HG03064 (cell line): Measurements from ENCODE around the gene RMI1.

Source experiments
- ATAC-seq: cut with Tn5 transposase; IDR thresholded peaks from one replicate; pipeline ENCODE4 v1.9.1; 2021; ENCODE audit warnings: low read depth; ENCODE audit not compliant: unreplicated experiment

RMI1 gene

DNA sequence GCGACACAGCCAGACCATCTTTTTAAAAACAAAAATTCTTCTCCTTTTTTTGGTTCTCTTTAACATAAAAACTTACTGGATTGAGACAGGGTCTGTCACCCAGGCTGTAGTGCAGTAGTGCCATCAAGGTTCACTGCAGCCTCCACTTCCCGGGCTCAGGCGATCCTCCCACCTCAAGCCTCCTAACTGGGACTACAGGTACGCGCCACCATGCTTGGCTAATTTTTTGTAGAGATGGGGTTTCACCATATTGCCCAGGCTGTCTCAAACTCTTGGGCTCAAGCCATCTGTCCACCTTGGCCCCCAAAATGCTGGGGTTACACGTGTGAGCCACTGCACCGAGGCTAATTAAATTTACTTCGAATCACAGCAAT, 14.4 kb upstream of the RMI1 start:
- ATAC-seq: no peak

DNA sequence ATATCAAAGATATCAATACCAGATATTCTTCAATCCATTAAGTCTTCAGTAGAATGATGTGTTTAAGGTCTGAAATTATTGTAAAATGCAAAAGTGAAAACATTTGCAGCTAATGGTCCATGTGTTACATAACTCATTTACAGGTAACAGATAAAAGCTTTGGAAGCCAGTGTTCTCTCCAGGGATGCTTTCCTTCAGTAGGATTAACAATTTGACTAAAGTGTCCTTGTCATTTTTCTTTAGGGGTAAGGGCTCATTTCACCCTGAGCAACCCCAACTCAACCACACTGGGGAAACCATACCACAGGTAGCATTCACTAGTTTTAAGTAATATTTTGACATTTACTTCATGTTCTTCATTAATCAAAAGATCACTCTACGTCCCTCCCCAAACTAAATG, 13.5 kb upstream of the RMI1 start:
- no peak for ATAC-seq

DNA sequence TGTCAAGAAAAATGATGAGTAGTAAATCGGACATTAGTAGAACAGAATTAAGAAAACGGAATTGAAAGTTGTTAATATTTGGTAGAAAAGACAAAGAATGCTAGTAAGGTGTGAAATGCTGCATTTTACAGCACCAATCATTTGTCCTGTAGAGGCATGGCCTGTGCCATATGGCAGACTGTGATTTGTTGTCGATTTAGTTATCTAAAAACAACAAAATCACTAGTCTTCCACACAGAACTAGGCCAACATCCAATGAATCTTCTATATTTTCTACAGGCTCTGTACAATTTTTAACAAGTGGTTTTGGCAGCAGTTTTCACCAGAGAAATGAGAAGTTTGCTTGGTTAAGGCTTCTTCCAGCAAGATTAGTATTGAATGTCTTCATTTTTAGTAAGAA, 11.0 kb upstream of the RMI1 start:
- no peak for ATAC-seq

DNA sequence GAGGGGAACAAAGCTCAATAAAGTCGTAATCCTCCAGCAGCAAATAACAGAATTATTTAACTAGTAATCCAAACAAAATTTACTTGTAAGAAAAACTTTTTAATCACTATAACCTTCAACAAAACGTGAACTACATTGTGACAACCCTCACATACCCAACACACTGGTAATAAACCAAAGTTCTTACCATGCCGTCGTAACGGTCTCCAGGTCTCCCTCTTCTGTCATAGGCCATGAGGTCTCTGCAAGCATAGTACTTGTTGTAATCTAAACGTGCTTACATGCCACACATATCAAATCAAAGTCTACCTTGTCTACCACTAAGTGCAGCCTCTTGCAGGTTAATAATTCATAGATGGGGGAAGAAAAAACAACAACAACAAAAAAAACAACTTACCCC, 9.1 kb upstream of the RMI1 start:
- ATAC-seq: no peak

DNA sequence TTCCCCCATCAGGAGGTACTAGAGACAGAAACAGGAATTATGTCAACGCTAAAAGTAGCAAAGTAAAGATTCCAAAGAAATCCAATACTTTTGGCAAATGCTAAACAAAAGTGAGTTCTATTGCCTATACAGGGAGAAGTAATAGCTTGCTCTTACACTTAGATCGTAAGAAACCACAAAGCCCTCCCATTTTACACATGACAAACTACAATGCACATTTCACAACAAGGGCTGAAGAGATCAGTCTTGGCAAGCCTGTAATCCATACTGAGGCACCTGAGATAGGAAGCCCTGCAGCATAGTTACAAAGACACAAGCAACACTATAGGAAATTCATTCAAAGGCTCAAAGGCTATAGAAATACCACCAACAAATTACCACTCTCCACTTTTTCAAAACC, 8.3 kb upstream of the RMI1 start:
- no peak for ATAC-seq

DNA sequence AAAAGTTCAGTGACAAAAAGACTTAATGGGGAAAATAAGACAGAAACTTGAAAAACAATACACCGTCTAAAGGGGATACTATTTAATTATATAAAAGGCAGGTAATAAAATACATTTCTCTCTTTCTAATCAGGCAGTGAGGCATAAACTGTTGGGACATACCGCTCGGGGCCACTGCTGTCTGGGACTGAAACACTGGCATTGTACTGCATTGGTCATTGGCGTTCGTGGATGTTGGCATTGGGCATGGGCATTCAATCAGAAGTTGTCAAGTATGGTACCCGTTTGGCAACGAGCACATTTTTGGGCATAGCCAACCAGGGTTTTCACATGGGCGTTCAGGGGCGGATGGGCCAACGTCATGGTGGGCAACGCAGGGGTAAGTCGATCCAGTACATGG, 5.3 kb upstream of the RMI1 start:
- no peak for ATAC-seq

DNA sequence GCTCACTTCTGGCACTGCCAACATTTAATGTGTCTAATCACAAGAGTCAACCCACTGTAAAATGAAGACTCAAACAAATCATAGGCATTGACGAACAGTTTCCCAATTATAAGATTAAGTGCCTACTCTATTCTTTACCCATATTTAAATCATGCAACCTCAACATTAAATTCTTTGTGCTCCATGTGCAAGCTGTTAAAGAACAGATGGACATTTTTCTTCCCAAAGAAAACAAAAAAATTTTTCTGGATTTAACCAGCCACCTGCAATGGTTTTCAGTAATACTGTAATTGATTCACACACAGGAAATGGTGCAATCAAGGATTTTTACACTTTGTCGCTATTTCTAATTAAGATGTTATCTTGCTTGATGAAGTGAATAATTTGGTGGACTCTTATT, 4.2 kb upstream of the RMI1 start:
- no peak for ATAC-seq

DNA sequence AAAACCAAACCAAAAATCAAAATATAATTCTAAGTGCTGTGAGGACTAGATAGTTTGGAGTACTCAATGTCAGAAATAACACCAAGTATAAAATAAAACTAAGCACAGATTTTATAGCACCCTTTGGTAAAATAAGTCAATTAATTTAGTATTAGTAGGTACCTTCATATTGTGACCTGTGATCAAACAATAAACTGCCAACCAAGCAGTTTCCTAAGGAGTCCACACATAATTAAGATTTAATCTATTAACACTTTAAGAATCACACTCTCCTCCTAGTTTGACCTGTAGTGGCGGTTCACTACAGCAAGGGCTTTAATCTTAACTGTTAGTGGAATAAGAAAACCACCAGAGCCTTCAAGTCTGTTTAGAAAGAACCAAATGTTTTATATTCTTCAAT, 3.4 kb upstream of the RMI1 start:
- no peak for ATAC-seq

DNA sequence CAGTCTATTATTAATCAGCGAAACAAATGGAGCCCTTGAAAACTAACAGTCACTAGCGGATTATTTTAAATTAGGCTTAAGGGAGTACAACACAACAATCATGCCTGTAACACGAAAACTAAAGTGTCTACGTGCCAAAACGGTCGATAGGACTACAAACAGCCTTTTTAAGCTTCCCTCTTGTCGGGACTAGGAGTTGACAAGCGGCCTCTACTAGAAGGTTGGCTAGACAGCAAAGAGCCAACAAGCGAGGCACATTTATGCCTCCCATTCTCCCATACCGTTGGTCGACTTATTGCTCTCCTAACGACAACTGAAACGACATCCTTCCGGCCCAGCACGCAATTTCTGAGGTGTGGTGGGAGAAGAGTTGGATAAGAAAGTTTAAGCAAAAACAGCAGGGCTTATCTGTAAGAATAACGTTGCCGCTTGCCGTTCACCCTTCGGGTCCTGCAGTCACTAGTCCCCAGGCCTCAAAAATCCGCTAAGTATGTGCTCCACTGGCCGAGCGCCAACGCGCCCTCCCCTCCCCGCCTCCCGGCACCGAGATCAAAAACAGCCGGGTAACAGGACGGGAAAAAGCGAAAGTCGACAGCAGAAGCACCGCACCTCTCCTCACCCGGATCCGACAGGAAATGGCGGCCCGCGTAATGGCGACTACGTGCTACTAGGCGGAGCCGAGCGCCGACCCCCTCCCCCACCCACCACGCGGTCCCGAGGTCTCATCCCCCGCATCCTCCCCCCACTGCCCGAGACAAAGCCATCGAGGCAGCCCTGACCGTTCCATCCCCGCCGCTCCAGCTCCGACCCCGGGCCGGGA, 1.4 kb upstream of the RMI1 start:
- ATAC-seq: no peak

DNA sequence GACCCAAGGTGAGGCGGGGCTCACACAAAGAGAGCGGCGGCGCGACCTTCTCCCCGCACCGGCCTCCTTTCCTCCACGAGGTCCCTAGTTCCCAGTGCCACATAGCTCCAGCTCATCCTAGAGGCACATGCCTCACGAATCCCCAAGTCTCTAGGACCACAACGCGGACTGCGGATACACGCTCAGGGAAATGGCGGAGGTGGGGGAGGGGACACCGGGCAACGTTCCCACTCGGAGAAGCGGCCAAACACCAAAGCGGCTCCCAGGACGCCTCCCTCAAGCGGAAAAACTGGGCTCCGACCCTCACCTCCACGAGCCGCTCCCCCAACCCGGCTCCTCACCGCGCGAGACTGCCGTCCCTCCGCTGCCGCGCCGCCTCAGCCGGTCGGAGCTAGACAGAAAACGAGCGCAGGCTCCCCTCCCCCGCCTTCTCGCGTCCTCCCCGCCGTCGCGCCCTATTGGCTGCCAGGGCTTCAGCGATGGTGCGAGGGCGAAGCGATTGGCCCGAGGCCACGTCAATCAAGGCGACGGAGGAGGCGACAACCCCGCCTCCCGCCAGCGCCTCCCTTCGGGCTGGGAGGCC, 702 bp upstream of the RMI1 start, which contains the start of gene HNRNPK:
HNRNPK (minus strand) TSS at position 404 of the 583 bp plus-strand sequence. CDS start 1,963 bp downstream, outside the sequence.
- ATAC-seq: peak; percentile 72

DNA sequence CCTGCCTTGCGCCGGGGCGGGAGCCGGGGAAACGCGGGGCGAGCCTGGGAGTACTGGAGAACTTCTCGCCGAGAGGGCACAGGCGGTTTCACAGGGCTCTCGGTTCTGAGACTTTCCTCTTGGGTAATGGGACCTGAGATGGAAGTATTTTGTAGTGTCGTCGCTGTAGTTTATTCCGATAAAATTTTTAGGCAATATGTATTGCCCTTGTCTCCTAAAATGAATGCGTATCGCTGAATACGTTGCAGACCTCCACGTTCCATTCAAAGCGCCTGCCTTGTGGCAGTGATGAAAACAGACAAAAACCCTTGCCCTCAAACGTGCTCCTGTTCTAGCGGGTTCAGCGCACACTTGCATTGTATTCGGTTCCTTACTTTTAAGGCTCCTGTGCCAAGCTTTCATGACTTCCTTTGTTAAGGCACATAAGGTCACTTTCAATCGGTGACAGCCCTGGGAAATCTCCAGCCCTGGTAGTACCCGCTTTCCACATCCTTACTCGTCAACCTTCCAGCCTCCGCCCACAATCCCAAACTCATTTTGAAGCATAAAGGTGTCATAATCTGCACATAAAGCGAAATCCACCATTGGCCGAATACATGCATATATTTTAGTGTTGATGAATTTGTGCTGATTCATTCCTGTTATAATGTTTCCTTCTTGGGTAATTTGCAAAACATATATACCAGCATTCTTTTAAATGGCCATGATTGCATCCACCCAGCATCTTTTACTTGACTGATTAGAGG, 694 bp downstream of the RMI1 start:
- ATAC-seq: peak; percentile 24

DNA sequence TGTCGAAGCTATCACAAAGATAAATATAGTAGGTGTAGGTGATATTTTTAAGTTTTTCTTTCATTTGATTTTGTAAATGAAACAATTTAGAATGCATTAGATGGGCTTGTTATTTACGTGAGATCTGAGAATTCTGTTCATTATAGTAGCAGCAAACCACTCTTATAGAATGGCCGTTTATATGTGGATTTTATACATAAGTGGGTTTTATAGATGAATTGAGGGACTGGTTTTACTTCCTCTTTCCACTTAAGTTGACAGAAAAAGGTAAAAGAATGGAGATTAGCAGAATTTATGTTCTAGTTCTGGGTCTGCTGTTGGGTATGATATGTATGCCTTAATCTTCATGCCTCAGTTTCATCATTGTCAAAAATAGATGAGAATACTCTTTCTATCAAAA, 5.6 kb downstream of the RMI1 start:
- no peak for ATAC-seq

DNA sequence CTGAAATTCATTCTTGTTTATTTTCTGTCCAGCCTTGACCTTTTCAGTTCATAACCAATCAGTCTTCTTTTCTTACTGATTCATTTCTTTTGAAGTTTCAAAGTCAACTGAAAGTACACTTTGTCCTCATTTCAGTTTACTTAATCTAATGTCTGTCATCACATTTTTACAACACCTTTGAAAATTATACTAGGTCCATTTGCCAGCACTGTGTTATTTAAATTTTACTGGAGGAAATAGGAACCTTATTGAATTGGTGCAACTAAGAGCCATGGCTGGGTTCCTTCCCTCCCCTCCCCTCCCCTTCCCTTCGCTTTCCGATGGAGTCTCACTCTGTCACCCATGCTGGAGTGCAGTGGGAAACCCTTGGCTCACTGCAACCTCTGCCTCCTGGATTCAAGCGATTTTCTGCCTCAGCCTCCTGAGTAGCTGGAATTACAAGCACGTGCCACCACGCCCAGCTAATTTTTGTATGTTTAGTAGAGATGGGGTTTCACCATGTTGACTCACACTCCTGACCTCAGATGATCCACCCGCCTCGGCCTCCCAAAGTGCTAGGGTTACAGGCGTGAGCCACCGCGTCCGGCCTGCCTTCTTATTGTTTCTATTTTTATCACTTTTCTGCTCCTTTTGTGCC, 6.3 kb downstream of the RMI1 start:
- no peak for ATAC-seq

DNA sequence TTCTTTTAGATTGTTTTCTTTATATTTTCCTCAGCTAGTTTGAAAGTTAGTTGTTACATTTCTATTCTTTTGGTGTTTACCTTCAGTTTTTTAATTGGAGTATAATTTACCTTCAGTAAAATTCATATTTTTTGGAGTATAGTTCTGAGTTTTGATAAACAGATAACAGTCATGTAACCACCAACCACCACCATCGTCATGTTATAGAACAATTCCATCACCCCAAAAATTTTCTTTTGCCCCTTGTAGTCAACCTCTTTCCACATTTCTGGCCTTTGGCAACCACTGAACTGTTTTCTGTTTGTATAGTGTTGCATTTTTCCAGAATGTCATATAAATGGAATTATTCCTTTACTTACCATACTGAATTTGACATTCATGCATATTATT, 6.8 kb downstream of the RMI1 start:
- no peak for ATAC-seq

DNA sequence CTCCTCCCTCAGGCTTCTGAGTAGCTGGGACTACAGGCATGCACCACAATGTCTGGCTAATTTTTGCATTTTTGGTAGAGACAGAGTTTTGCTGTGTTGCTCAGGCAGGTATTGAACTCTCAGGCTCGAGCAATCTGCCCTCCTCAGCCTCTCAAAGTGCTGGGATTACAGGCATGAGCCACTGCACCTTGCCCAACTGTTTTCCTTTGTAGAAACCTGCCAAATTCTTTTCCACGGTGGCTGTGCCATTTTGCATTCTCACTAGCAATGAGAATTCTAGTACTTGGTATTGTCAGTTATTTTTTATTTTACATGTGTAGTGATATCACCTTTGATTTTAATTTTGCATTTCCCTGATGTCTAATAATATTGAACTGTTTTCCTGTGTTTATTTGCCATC, 7.8 kb downstream of the RMI1 start:
- no peak for ATAC-seq

DNA sequence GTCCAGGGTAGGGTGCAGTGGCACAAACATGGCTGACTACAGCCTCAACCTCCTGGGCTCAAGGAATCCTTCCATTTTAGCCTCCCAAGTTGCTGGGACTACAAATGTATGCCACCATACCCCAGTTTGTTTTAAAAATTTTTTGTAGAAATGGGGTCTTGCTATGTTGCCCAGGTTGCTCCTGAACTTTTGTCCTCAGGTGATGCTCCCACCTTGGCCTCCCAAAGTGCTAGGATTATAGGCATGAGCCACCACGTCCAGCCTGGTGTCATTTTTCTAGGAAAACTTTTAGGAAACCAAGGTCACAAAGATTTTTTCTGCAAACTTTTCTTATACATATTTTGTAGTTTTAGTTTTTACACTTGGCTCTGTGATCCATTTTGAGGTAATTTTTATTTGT, 10.8 kb downstream of the RMI1 start:
- no peak for ATAC-seq

DNA sequence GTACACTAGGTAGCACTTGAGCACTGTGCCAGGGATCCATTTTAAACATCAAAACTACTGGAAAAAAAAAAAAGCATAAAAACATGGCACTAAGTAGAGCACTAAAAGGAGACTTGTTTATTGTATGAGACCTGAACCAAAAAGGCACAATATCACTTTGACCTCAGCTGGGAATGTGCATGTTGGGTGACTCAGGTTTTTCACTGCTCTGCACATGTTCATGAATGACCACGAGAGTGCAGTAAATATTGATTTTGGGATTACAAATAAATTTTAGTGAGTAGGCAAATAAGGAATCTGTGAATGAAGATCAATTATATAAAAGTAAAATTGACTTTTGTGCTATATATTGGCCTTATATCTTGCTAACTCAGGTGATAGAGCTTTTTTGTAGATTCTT, 11.8 kb downstream of the RMI1 start:
- ATAC-seq: no peak

DNA sequence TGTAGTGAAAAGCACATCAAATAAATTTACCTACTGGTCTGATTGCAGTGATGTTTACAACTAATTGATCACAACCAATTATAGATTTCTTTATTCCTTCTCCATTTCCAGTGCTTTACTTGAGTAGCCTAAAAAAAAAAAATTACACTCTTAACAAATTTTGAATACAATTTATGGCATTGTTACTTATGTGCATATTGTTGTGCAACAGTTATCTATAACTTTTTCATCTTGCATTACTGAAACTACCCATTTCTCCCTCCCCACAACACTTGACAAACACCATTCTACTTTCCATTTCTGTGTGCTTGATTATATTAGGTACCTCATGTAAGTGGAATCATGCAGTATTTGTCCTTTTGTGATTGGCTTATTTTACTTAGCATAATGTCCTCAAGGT, 12.3 kb downstream of the RMI1 start:
- ATAC-seq: no peak

DNA sequence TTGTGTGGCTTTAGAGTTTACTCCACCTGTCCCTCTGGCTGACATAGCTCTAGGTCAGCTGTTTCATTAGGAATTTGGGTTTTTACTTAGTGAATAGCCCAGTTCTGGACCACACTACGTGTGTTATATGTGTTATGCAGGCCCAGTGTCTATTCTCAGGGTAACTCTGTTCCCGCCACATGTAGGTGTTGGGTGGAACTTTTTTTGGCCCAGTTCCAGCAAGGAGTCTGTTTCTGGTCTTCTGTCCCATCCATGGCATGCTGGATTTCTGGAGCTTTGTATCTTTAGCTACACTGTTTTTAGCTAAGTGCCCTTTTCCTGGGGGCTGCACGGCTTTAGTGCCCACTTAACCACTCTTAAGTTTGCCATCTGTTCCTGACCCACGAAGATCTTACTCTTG, 15.5 kb downstream of the RMI1 start:
- no peak for ATAC-seq

DNA sequence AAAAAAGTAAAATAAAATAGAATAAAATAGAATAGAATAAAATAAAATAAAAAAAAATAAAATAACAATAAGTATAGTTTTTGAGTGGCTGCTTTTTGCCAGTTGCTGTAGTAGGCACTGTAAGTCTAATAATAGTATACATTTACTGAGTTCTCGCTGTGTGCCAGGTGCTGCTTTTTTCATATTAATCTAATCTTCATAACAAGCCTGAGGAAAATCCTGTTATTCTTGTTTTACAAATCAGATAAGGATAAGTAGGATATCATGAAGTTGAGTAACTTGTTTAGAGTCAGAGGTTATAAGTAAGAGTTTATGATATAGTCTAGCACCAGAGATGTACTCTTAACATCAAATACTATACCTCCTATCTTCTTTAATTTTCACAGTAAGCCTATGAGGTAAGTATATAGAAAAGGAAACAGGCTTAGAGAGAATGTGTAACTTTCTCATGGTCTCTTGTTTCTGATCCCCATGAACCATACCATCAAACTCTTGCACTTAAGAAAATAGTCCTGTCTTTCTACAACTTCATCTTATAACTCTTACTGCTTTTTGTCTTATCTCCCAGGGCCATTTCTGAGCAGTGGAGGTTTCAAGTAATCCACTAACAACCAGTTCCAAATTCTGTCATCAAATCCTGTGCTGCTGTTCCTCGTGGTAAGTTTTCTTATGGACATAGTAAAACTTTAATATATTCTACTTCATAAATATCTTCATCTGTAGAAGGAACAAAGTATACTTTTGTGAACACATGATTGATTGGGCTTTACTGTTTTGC, 18.7 kb downstream of the RMI1 start:
- no peak for ATAC-seq

DNA sequence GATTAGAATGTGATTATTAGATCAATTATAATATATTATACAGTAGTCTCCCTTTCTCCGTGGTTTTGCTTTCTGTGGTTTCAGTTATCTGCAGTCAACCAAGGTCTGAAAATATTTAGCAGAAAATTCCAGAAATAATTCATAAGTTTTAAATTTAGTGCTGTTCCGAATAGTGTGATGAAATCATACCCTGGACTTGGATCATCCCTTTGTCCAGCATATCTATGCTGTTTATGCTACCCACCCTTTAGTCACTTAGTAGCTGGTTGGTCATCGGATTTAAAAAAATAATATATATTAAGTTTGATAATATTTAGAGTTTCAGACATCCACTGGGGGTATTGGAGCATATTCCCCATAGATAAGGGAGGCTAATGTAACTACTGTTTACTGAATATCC, 19.6 kb downstream of the RMI1 start:
- no peak for ATAC-seq
